Stimulated activated CD4-positive, alpha-beta T cell treated with anti-CD3 and anti-CD28 coated beads, Interleukin-4, amount 100 ng/mL, for 1 hour (primary cell): ENCODE data around the gene SNX5.

Experiments used
- DNase-seq: peaks from one replicate; pipeline ENCODE4 v3.0.0-alpha.2; 2020

SNX5 gene

DNA sequence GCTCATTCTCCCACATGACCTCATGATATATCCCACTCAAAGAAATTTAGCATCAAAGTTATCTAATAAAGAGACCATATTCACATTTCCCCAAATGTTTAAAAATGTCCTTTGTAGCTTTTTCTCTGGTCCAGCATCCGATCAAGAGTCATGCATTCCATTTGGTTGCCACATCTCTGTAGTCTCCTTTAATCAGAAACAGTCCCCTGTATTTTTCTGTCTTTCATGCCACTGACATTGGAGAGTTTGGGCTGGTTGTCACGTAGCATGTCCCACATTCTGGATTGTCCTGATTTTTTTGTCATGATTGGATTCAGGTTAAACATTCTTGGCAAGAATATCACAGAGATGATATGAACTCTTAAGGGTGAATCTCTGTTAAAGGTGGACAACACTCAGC lies 55.7 kb downstream of the SNX5 start:
- DNase-seq: no peak

DNA sequence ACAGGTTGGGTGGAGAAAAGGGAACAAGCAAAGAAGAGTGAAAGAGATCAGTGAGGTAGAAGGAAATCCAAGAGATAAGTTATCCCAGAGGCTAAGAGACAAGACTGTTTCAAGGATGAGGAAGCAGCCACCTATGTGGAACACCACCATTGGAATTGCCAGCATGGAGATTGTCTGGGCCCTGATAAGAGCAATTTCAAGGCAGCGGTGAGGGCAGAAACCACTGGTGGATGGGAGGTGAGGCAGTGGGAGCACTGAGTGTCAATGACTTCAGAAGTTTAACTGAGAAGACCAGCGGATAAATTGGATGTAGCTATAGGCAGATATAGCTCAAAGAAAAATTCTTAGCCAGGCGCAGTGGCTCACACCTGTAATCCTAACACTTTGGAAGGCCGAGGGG lies 56.7 kb downstream of the SNX5 start:
- no peak for DNase-seq

DNA sequence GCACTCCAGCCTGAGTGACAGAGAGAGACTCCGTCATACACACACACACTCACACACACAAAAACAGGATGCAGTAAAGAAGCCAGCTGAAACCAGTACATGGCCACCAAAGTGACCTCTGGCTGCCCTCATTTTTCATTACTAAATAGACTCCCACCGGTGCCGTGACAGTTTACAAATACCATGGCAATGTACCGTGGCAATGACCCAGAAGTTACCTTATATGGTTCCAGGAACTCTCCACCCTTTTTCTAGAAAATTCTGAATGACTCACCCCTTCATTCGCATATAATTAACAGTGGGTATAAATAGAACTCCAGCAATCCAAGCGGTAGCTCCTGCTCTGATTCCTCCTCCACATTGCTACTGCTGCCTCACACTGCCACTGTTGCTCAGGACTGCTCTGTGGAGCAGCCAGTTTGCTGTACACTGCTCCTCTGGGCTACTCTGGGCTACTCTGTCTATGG lies 57.7 kb downstream of the SNX5 start:
- DNase-seq: no peak

DNA sequence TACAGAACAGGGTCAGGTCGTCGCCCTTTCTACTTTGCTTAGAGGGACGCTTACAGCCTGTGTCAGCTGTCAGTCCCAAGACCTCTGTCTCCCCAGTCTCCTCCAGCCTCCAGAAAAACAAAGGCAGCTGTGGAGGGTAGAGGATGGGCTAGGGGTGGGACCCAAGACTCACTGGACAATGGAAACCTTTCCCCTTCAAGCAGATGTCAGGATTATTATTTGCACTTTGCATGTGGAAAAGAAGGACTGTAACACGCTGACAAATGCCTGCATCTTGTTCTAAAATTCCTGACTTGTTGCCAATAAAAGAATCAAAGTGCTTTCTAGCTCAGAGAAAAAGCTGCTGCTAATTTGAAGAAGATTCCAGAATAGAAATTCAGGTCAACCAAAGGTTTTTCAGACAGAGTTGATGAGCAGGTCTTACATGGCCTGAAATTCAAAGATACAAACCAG lies 58.7 kb downstream of the SNX5 start:
- no peak for DNase-seq

DNA sequence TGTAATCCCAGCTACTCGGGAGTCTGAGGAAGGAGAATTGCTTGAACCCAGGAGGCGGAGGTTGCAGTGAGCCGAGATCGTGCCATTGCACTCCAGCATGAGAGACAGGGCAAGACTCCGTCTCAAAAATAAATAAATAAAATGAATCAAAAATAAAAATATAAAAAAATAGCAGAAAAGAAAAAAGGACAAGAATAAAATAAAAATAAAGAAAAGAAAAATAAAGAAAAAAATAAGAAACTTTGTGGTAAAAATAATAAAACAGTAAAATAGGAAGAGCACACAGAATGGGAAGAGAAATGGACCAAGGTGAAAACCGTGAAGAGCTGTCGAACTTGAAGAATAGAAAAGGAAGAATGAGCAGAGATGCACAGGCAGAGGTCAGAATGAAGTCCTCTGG lies 63.0 kb downstream of the SNX5 start:
- DNase-seq: no peak

DNA sequence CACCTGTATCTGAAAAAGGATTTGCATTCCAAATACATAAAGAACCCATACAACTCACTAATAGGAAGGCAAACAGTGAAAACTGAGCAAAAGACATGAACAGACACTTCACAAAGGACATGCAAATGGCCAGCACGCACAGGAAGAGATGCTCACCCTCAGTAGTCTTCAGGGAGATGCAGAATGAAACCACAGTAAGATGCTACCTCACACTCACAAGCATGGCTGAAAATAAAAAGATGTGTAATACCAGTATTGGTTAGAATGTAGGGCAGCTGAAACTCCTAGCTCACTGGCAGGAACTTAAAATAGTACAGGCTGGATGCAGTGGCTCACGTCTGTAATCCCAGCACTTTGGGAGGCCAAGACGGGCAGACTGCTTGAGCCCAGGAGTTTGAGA lies 64.6 kb downstream of the SNX5 start:
- no peak for DNase-seq

DNA sequence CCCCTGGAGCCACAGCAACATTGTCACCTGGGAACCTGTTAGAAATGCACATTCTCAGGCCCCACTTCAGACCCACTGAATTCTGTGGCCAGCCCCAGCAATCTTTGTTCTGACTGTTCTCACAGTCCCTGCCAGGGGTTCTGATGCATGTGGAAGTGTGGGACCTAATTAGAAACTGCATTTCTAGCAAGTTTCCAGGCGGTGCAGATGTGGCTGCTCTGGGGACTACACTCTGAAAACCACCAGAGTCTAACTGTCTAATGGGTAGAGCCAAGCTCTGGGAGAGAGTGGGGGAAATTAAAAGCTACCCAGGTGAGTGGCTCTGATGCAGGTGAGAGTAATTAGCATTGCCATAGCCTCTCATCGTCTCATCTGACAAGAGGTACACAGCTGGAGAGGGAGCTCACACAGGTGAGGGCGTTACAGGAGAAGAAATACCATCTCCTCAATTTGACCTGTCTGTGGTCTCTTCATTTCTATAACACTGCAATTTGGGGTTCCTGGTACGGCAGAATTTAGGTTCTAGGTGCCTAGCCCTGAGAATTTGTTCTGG lies 66.0 kb downstream of the SNX5 start:
- no peak for DNase-seq

DNA sequence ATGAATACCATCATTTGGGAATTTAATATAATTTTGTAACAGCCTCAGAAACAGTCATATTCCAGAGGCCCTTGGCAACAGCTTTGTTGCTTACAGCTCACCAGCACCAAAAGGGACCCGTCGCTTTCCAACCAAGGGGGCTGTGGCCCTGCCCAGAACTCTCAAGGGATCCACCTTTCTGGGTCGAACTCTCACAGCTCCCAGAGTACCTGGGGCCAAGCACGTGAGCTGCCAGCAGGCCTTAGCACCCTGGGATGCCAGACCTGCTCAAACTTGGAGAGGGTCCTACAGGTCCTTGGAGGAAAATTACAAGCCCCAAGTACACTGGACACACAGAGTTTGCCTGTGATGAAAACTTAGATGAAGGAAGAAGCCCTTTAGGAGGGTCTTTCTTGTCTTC lies 66.6 kb downstream of the SNX5 start:
- DNase-seq: no peak

DNA sequence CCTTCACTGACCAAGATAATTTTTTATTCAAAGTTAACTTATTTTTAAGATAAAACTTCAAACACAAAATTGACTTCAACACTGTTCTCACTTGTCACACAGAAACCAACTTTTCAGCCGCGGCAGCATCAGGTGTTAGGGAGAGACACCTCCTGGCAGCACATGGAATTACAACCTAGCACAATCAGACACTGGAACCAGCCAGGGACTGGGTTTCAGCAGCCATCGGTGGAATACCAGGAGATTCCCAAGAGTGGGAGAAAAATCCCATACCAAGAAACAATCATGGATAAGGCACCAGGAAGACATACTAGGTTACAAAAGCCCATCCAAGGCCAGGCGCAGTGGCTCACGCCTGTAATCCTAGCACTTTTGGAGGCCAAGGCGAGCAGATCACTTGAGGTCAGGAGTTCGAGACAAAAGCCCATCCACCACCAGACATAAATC lies 70.0 kb downstream of the SNX5 start:
- peak; percentile 52 for DNase-seq

DNA sequence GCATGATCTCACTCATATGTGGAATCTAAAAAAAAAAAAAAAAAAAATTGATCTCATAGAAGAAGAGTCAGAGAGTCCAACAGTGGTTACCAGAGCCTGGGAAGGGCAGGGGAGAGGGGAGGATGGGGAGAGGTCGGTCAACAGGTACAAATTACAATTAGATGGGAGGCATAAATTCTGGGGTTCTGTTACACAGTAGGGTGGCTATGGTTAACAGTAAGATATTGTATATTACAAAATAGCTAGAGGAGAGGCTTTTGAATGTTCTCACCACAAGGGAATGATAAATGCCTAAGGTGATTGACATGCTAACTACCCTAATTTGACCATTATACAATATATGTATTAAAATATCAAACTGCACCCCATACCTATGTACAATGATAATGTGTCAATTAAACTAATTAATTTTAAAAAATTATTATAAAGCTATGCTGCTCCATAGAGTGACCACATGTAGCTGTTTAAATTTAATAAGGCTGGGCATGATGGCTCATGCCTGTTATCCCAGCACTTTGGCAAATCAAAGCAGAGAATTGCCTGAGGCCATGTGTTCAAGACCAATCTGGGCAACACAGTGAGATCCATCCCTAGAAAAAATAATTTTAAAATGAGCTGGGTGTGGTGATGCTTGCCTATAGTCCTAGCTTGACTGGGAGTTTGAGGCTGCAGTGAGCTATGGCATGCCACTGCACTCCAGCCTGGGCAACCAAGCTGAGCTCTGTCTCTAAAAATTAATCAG lies 70.9 kb downstream of the SNX5 start:
- no peak for DNase-seq

DNA sequence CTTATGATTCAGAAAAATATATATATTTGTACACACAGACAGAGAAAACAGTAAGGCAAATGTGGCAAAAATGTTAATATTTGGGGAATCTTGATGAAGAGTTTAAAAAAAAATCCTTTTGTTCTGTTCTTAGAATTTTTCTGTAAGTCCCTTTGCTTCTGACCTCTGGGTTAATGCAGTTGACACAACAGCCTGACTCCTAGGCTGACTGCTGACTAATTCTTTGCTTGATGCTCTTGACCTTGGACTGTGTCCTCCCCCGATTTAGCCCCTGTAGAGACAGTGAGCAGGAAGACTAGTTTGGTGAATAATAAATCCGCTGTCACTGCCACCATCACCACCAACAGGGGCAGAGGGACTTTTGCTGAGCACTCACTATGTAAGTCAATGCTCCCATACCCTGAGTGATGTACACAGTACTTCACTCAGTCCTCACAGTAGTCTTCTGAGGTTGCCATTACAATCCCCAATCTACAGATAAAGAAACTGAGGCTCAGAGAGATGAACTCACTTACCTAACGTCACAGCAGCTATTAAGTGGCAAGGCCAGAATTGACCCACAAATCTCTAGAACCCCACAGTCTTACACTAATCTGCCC lies 71.7 kb downstream of the SNX5 start:
- DNase-seq: no peak

DNA sequence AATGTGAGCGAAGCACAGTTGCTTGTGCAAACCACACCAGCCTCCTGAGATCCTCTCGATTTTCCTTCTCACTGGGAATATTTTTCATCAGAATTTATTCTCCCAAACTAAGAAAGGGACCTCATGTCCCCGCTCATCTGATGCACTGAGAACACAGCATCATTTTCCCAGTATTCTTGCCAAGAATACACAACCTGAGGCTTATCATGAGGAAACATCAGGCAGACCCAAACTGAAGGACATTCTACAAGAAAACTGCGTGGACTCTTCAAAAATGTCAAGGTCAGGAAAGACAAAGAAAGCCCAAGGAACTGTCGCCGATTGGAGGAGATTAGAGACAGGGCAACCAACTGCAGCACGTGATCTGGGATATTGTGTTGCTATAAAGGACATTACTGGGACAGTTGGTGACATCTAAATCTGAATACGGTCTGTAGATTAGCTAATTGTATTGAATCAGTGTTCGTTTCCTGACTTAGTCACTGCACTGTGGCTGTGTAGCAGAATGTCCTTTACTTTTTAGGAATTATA lies 72.3 kb downstream of the SNX5 start:
- no peak for DNase-seq

DNA sequence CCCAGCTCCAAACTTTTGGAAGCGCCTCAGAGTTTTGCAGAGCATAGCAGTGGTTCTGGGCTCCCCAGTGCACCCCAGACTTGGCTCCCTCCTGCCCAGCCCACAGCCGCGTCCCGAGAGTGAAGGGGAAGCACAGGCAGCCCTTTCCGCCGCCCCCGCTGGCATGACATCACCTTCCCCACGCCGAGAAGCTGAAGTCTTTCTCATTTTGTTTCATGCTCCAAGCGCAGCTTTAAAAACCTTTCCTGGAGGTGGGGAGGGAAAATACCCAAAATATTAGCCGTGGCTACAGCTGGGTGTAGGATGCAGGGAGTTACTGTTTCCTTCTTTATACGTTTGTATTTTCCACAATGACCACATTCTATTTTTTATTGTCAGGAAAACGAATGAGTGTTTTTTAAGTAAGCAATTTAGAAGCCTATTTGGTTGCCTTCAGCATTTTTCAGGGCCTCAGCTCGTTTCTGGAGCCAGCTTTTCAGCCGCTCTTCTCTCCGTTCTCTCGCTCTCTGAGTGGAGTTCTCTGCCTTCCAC lies 72.9 kb downstream of the SNX5 start:
- DNase-seq: peak; percentile 64

DNA sequence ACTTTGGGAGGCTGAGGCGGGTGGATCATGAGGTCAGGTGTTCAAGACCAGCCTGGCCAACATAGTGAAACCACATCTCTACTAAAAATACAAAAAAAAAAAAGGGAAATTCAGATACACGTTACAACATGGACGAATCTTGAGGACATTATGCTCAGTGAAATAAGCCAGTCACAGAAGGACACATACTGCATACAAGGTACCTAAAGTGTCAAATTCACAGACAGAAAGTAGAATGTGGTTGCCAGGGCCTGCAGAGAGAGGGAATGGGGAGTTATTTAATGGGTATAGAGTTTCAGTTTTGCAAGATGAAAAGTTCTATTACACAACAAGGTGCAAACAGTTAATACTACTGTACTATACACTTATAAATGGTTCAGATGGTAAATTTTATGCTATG lies 75.1 kb downstream of the SNX5 start:
- DNase-seq: no peak

DNA sequence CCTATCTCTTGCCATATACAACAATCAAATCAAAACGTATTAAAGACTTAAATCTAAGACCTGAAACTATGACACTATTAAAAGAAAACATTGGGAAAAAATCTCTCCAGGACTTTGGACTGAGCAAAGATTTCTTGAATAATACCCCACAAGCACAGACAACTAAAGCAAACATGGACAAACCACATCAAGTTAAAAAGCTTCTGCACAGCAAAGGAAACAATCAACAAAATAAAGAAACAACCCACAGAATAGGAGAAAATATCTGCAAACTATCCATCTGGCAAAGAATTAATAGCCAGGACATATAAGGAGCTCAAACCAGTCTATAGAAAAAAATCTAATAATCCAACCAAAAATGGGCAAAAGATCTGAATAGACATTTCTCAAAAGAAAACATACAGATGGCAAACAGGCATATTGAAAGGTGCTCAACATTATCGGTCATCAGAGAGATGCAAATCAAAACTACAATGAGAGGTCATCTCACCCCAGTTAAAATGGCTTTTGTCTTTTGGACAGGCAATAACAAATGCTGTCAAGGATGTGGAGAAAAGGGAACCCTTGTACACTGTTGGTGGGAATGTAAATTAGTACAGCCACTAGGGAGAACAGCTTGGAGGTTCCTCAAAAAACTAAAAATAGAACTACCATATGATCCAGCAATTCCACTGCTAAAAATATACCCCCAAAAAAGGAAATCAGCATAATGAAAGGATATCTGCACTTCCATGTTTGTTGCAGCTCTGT lies 76.2 kb downstream of the SNX5 start:
- no peak for DNase-seq
